Measurements from ENCODE around the gene BCAS1.

DNA sequence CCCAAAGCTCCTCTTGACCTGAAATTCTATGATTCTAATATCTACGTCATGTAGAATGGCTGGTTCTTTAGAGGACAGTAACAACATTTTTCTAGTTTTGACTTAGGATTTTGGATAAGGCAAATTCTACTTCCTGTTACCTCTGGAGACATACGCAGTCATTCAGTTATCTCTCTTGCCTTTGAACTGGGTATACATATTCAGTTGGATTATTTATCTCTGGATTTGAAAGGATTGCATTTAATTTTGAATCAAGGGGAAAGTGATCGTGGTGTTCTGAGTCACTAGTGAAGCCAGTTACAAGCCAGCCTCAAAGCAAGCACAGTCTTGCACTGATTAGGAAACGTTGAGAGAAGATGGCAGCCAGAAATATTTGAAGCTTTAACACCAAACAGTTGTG lies 35.3 kb upstream of the BCAS1 start:
- TF ChIP-seq, protein P1, sequence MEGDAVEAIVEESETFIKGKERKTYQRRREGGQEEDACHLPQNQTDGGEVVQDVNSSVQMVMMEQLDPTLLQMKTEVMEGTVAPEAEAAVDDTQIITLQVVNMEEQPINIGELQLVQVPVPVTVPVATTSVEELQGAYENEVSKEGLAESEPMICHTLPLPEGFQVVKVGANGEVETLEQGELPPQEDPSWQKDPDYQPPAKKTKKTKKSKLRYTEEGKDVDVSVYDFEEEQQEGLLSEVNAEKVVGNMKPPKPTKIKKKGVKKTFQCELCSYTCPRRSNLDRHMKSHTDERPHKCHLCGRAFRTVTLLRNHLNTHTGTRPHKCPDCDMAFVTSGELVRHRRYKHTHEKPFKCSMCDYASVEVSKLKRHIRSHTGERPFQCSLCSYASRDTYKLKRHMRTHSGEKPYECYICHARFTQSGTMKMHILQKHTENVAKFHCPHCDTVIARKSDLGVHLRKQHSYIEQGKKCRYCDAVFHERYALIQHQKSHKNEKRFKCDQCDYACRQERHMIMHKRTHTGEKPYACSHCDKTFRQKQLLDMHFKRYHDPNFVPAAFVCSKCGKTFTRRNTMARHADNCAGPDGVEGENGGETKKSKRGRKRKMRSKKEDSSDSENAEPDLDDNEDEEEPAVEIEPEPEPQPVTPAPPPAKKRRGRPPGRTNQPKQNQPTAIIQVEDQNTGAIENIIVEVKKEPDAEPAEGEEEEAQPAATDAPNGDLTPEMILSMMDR (conservative IDR thresholded peaks at IDR 0.05), result no peak
- TF ChIP-seq EZH2 (IDR thresholded peaks at IDR 0.05; ENCODE audit: low read depth), result no peak
